HFFc6 (cell line): ENCODE results near the gene CFC1B. TPM values are rescaled to one million over a fixed set of nuclear protein-coding genes. Genes with fewer than 3 reads are reported as not detected.
"Not testable (repeated sequence)": the region's sequence is repeated elsewhere in the genome, so short reads cannot be mapped to it uniquely, and the experiment has no call there.

Source experiments
- DNase-seq: peaks from one replicate; pipeline ENCODE4 v3.0.0-alpha.2; 2018
- H3K27ac Mint-ChIP-seq: 2 replicates; pipeline ENCODE4 v1.8.0; 2020; ENCODE audit warnings: mild to moderate bottlenecking, mixed read lengths
- H3K27me3 Mint-ChIP-seq: 2 replicates; pipeline ENCODE4 v1.8.0; 2021; ENCODE audit warnings: mild to moderate bottlenecking, moderate library complexity, mixed read lengths; ENCODE audit not compliant: insufficient read depth
- H3K36me3 Mint-ChIP-seq: 2 replicates; pipeline ENCODE4 v1.8.0; 2021; ENCODE audit warnings: low read depth, mixed read lengths
- H3K4me1 Mint-ChIP-seq: 2 replicates; pipeline ENCODE4 v1.8.0; 2020; ENCODE audit warnings: low read depth, mixed read lengths
- H3K4me3 Mint-ChIP-seq: 2 replicates; pipeline ENCODE4 v1.8.0; 2020; ENCODE audit warnings: mild to moderate bottlenecking, moderate library complexity, mixed read lengths
- H3K9me3 Mint-ChIP-seq: 2 replicates; pipeline ENCODE4 v1.8.0; 2020; ENCODE audit warnings: mild to moderate bottlenecking, mixed read lengths
- long read RNA-seq: library from polyadenylated mRNA; unstranded; transcript quantifications from one replicate; pipeline ENCODE4 v2.0.0, GENCODE V29; 2019
- total RNA-seq, 6 experiments: library from RNA; stranded (reverse); fragmentation: NEBNext Ultra II Directional; extraction: Animal tissue kit (Norgen Biotek cat#: 25700); gene quantifications; 2 replicates in 1 of 6; 3 replicates in 5 of 6; pipeline ENCODE4 v1.2.3, GENCODE V29; 2021

The CFC1B gene
- total RNA-seq: not detected
- long read RNA-seq: 0 reads

GRCh38 chr2:130520992-130521391 lies at the start of gene CFC1B:
Gene CFC1B, plus strand, starts transcription at chr2:130521222. Its CDS starts 263 bp downstream, at chr2:130521485.
- not testable (repeated sequence) for DNase-seq, H3K4me3 Mint-ChIP-seq, H3K4me1 Mint-ChIP-seq, H3K36me3 Mint-ChIP-seq, H3K27me3 Mint-ChIP-seq, H3K27ac Mint-ChIP-seq, H3K9me3 Mint-ChIP-seq

GRCh38 chr2:130491073-130491472 lies 29.9 kb upstream of the CFC1B start:
- not testable (repeated sequence) for H3K27me3 Mint-ChIP-seq

GRCh38 chr2:130509228-130509627 lies 11.8 kb upstream of the CFC1B start, which contains the start of gene POTEI:
Gene POTEI, minus strand, starts transcription at chr2:130509328. Its CDS starts 93 bp downstream, at chr2:130509235.
- H3K27ac Mint-ChIP-seq, H3K4me1 Mint-ChIP-seq, H3K9me3 Mint-ChIP-seq, DNase-seq, H3K4me3 Mint-ChIP-seq, H3K36me3 Mint-ChIP-seq, H3K27me3 Mint-ChIP-seq: not testable (repeated sequence)

More at GRCh38 chr2:130491073-130491472, 29.9 kb upstream of the CFC1B start:
- H3K9me3 Mint-ChIP-seq, DNase-seq, H3K36me3 Mint-ChIP-seq, H3K4me3 Mint-ChIP-seq, H3K27ac Mint-ChIP-seq, H3K4me1 Mint-ChIP-seq: not testable (repeated sequence)

GRCh38 chr2:130510807-130511746 lies 9.9 kb upstream of the CFC1B start:
- not testable (repeated sequence) for DNase-seq, H3K36me3 Mint-ChIP-seq, H3K27me3 Mint-ChIP-seq, H3K27ac Mint-ChIP-seq, H3K9me3 Mint-ChIP-seq, H3K4me1 Mint-ChIP-seq, H3K4me3 Mint-ChIP-seq

- not testable (repeated sequence) for H3K4me3 Mint-ChIP-seq, H3K27ac Mint-ChIP-seq, H3K4me1 Mint-ChIP-seq, DNase-seq, H3K9me3 Mint-ChIP-seq, H3K27me3 Mint-ChIP-seq, H3K36me3 Mint-ChIP-seq
These were observed 9.1 kb upstream of the CFC1B start for GRCh38 chr2:130511747-130512451.

GRCh38 chr2:130518516-130519106 lies 2.4 kb upstream of the CFC1B start:
- not testable (repeated sequence) for H3K27ac Mint-ChIP-seq, H3K36me3 Mint-ChIP-seq, H3K27me3 Mint-ChIP-seq, DNase-seq, H3K4me1 Mint-ChIP-seq, H3K4me3 Mint-ChIP-seq, H3K9me3 Mint-ChIP-seq

GRCh38 chr2:130522390-130522789 lies 1.4 kb downstream of the CFC1B start:
- H3K4me1 Mint-ChIP-seq, H3K9me3 Mint-ChIP-seq, H3K36me3 Mint-ChIP-seq, H3K4me3 Mint-ChIP-seq, DNase-seq, H3K27ac Mint-ChIP-seq, H3K27me3 Mint-ChIP-seq: not testable (repeated sequence)

- not testable (repeated sequence) for DNase-seq, H3K9me3 Mint-ChIP-seq, H3K27me3 Mint-ChIP-seq, H3K4me3 Mint-ChIP-seq, H3K36me3 Mint-ChIP-seq, H3K4me1 Mint-ChIP-seq, H3K27ac Mint-ChIP-seq
These were observed 6.4 kb downstream of the CFC1B start for GRCh38 chr2:130527365-130527967.

- not testable (repeated sequence) for H3K27ac Mint-ChIP-seq, H3K4me1 Mint-ChIP-seq, DNase-seq, H3K4me3 Mint-ChIP-seq, H3K36me3 Mint-ChIP-seq, H3K9me3 Mint-ChIP-seq, H3K27me3 Mint-ChIP-seq
These were observed 8.5 kb downstream of the CFC1B start for GRCh38 chr2:130529545-130529944.

- DNase-seq, H3K27ac Mint-ChIP-seq, H3K27me3 Mint-ChIP-seq, H3K36me3 Mint-ChIP-seq, H3K9me3 Mint-ChIP-seq, H3K4me3 Mint-ChIP-seq, H3K4me1 Mint-ChIP-seq: not testable (repeated sequence)
These were observed 9.2 kb downstream of the CFC1B start for GRCh38 chr2:130530212-130530611.

- H3K4me1 Mint-ChIP-seq, H3K36me3 Mint-ChIP-seq, H3K27ac Mint-ChIP-seq, H3K27me3 Mint-ChIP-seq, H3K9me3 Mint-ChIP-seq, DNase-seq, H3K4me3 Mint-ChIP-seq: not testable (repeated sequence)
These were observed 10.2 kb downstream of the CFC1B start for GRCh38 chr2:130531225-130531624.

GRCh38 chr2:130531672-130532071 lies 10.7 kb downstream of the CFC1B start:
- H3K27me3 Mint-ChIP-seq, H3K4me1 Mint-ChIP-seq, H3K4me3 Mint-ChIP-seq, H3K9me3 Mint-ChIP-seq, H3K27ac Mint-ChIP-seq, DNase-seq, H3K36me3 Mint-ChIP-seq: not testable (repeated sequence)

- H3K36me3 Mint-ChIP-seq, H3K9me3 Mint-ChIP-seq, H3K27ac Mint-ChIP-seq, H3K4me1 Mint-ChIP-seq, H3K27me3 Mint-ChIP-seq, DNase-seq, H3K4me3 Mint-ChIP-seq: not testable (repeated sequence)
These were observed 15.6 kb downstream of the CFC1B start for GRCh38 chr2:130536654-130537053.
